Loucy (cell line): ENCODE results near the gene APAF1.

Source experiments
- CTCF ChIP-seq: fragments of 200-600 bp; sonication (generic); conservative IDR thresholded peaks from 2 replicates; pipeline ENCODE4 v1.5.1; 2014; ENCODE audit warnings: mild to moderate bottlenecking, antibody characterized with exemption, low read length
- EZH2phosphoT487 ChIP-seq: fragments of 200-600 bp; IDR thresholded peaks from 2 replicates; pipeline ENCODE4 v1.6.1; 2018; ENCODE audit warnings: antibody characterized with exemption, mild to moderate bottlenecking, moderate library complexity, borderline replicate concordance

DNA sequence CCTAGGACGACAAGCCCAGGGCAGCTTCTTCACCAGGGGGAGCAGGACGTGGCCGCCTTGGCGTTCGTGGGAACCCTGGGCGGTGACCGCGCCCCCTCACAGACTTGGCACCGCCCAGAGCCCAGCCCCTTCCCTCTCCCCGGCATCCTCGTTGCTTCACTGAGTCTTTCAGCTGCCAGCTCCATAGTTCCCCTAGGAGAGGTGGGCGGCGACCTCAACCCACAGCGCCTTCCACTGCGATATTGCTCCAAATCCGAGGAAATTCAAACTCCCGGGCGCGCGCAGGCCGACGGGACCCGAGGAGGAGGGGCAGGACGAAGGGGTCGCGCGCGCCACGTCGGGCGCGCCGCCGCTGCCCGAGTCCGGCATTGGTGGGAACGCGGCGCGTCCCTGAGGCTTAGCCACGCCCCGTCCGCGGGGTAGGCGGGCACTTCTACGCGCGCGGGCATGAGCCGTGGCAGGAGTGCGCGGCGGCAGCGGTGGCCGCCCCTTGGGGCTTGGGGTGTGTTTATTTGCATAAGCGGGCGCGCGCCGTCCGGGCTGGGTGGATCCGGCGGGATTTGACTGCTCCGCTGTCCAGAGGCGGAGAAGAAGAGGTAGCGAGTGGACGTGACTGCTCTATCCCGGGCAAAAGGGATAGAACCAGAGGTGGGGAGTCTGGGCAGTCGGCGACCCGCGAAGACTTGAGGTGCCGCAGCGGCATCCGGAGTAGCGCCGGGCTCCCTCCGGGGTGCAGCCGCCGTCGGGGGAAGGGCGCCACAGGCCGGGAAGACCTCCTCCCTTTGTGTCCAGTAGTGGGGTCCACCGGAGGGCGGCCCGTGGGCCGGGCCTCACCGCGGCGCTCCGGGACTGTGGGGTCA, at the start of gene APAF1, which contains the start of gene IKBIP:
- TF ChIP-seq CTCF (no peak), EZH2phosphoT487 (no peak)
